Measurements from ENCODE around the gene RASSF5. TPM values are rescaled to one million over a fixed set of nuclear protein-coding genes. Genes with fewer than 3 reads are reported as not detected.

Gene RASSF5
- total and polyA plus RNA-seq, 9 of the 15 experiments (the other 6 are each of a cell fraction or from before 2014, with no cell fraction given) = 6.1 to 41.0 (median 25.2) TPM

- POLR2A ChIA-PET = interaction anchor here (0.5 to 1.6 kb wide), 3 partner anchors 9 to 718 kb away, joined by 3 to 6 read pairs (median 4); no protein-coding TSS in a partner anchor
- TF ChIP-seq IRF1 (CRISPR knock-in tag; IDR thresholded peaks at IDR 0.05; ENCODE audit: borderline replicate concordance) = peak; percentile 50; the same call in 1 of the 2 replicates
- no peak for TF ChIP-seq ZNF511 (CRISPR knock-in tag; IDR thresholded peaks at IDR 0.05)
- TF ChIP-seq E2F3 (CRISPR knock-in tag; IDR thresholded peaks at IDR 0.05) = 0 out of 2 replicates have a peak, but pooled peaks have one; percentile 36
- TF ChIP-seq TCF3 (CRISPR knock-in tag; IDR thresholded peaks at IDR 0.05) = no peak
- TF ChIP-seq DNMT1 (IDR thresholded peaks at IDR 0.05) = no peak
- no peak for TF ChIP-seq HMG20A (CRISPR knock-in tag; conservative IDR thresholded peaks at IDR 0.05)
- no peak for TF ChIP-seq EP300 (IDR thresholded peaks at IDR 0.05; ENCODE audit: low read length)
- TF ChIP-seq DEAF1 (CRISPR knock-in tag; IDR thresholded peaks at IDR 0.05) = peak; percentile 62
- no peak for TF ChIP-seq PTBP1 (IDR thresholded peaks at IDR 0.05; ENCODE audit: low read depth, low read length)
- TF ChIP-seq HDAC8 (tag; IDR thresholded peaks at IDR 0.05) = no peak
- no peak for TF ChIP-seq ZNF282 (CRISPR knock-in tag; IDR thresholded peaks at IDR 0.05)
- no peak for TF ChIP-seq HNRNPH1 (optimal IDR thresholded peaks at IDR 0.05; ENCODE audit: low read depth, low read length)
- TF ChIP-seq ZNF668 (CRISPR knock-in tag; IDR thresholded peaks at IDR 0.05) = no peak
- TF ChIP-seq ZBTB33 (CRISPR knock-in tag; IDR thresholded peaks at IDR 0.05) = no peak
- 0 out of 2 replicates have a peak, but pooled peaks have one; percentile 20 for TF ChIP-seq ZNF445 (CRISPR knock-in tag; IDR thresholded peaks at IDR 0.05; ENCODE audit: low read depth)
- no peak for TF ChIP-seq SMAD2 (IDR thresholded peaks at IDR 0.05; ENCODE audit: low read depth, low read length)
- TF ChIP-seq ZNF384 (IDR thresholded peaks at IDR 0.05; ENCODE audit: low read depth, low read length) = no peak
These were observed 1.5 kb upstream of the RASSF5 start for GRCh38 chr1:206505702-206506355.

More at GRCh38 chr1:206505702-206506355, 1.5 kb upstream of the RASSF5 start:
- ATAC-seq = 0 out of 3 replicates have a peak, but pooled peaks have one; percentile 17
- peak; percentile 6 for FAIRE-seq
- WGBS (ENCODE audit: insufficient coverage, low coverage, missing lambda C conversion rate) = 15% methylated on average over 10 of the region's 10 CpGs
- no peaks in the 10 kb centered on the region for H3K79me2 ChIP-seq (ENCODE audit: control insufficient read depth, insufficient read depth, low read length)
- H3K9ac ChIP-seq (ENCODE audit: insufficient read depth in 1 of 2, low read depth in 2 of 2, low read length in 2 of 2) = no peak overlapping the region
- peaks cover 33 to 50% of the 10 kb centered on the region in 2 experiments for H3K4me1 ChIP-seq (replicated peaks in 1 of 2; ENCODE audit: control insufficient read depth in 2 of 2, insufficient read depth in 2 of 2, low read length in 2 of 2)
- no peaks in the 10 kb centered on the region for H3K9me3 ChIP-seq (replicated peaks; ENCODE audit: control insufficient read depth, insufficient read depth, low read depth, low read length)
- H3K4me2 ChIP-seq (ENCODE audit: insufficient read depth, low read length) = no peak overlapping the region
- H3K27me3 ChIP-seq (ENCODE audit: control insufficient read depth in 2 of 2, insufficient read depth in 2 of 2, low read length in 2 of 2) = peaks cover 16 to 24% of the 10 kb centered on the region in 2 experiments; a peak in 4 of 5 replicates
- H2AFZ ChIP-seq (ENCODE audit: low read depth, low read length) = 0 out of 2 replicates have a peak overlapping the region, but pooled peaks have one; percentile 3
- no peak overlapping the region for H3K27ac ChIP-seq (ENCODE audit: extremely low read depth, low read depth, low read length)
- CTCF ChIA-PET (ENCODE audit: low intra/inter-chr PET ratio) = interaction anchor here (0.5 to 1.4 kb wide), 2 partner anchors 78 to 107 kb away, joined by 3 to 7 read pairs; partner anchors contain the start of gene EIF2D
- DNase-seq (ENCODE audit: extremely low read depth in 1 of 4, low spot score in 3 of 4) = peak in 2 of 4 experiments; percentile 45 to 60
- in situ Hi-C loops (cut with MboI) (no loop called here), intact Hi-C loops (cut with micrococcal nuclease) (loop anchor here (1.0 to 2.0 kb wide), 2 partner anchors 29 to 77 kb away; no protein-coding TSS in a partner anchor)
- H3K36me3 ChIP-seq (ENCODE audit: control insufficient read depth, insufficient read depth, low read length) = no peaks in the 10 kb centered on the region
- no peaks in the 10 kb centered on the region for H3K9me1 ChIP-seq (ENCODE audit: control insufficient read depth, insufficient read depth, low read length)
- H4K20me1 ChIP-seq (replicated peaks; ENCODE audit: control insufficient read depth, insufficient read depth, low read length) = peaks cover 4% of the 10 kb centered on the region; the same call in 1 of the 2 replicates
- no TSS peak for BruUV-seq (replicated peaks)
- H3K4me3 ChIP-seq = no peak overlapping the region

Measured in K562 (cell line).